NT2/D1 (cell line): Measurements from ENCODE around the gene STOML3.

Experiments used
- DNase-seq: peaks from one replicate; pipeline ENCODE4 v3.0.0-alpha.2; 2011; ENCODE audit warnings: low read depth, low spot score
- H3K27me3 ChIP-seq: 2 replicates; pipeline ENCODE4 v1.6.0; 2011; ENCODE audit warnings: mild to moderate bottlenecking; ENCODE audit not compliant: insufficient read length, insufficient read depth
- H3K36me3 ChIP-seq: 2 replicates; pipeline ENCODE4 v1.6.1; 2011; ENCODE audit warnings: mild to moderate bottlenecking, low read length, mixed read lengths; ENCODE audit not compliant: insufficient read depth, insufficient read length
- H3K4me1 ChIP-seq: 2 replicates; pipeline ENCODE4 v1.5.1; 2011; ENCODE audit not compliant: insufficient read depth, insufficient read length
- H3K4me3 ChIP-seq: 2 replicates; pipeline ENCODE4 v1.5.1; 2011; ENCODE audit warnings: low read depth; ENCODE audit not compliant: insufficient read length
- H3K9ac ChIP-seq: 2 replicates; pipeline ENCODE4 v1.6.0; 2011; ENCODE audit warnings: low read depth; ENCODE audit not compliant: insufficient read length
- H3K9me3 ChIP-seq: 2 replicates; pipeline ENCODE4 v1.5.1; 2011; ENCODE audit warnings: mild to moderate bottlenecking, low read length; ENCODE audit not compliant: insufficient read depth
- SUZ12 ChIP-seq: IDR thresholded peaks from 2 replicates; pipeline ENCODE4 v1.6.1; 2011; ENCODE audit not compliant: insufficient read length, insufficient read depth; ENCODE audit errors: extremely low read depth
- YY1 ChIP-seq: IDR thresholded peaks from 2 replicates; pipeline ENCODE4 v1.6.1; 2011; ENCODE audit not compliant: insufficient read length, insufficient read depth
- ZNF274 ChIP-seq: IDR thresholded peaks from 2 replicates; pipeline ENCODE4 v1.6.1; 2011; ENCODE audit warnings: mild to moderate bottlenecking, low read depth, low read length

Gene STOML3

GRCh38 chr13:38981096-38981495 lies 9.5 kb downstream of the STOML3 start:
- Histone ChIP-seq H3K4me1 (no peaks in the 10 kb centered on the region), H3K4me3 (no peak overlapping the region), H3K36me3 (no peaks in the 10 kb centered on the region), H3K27me3 (no peaks in the 10 kb centered on the region), H3K9ac (no peak overlapping the region), H3K9me3 (no peaks in the 10 kb centered on the region; the same call in 1 of the 2 replicates)
- no peak for DNase-seq
- TF ChIP-seq ZNF274: no peak
- no peak for TF ChIP-seq YY1
- TF ChIP-seq SUZ12: no peak

DNA sequence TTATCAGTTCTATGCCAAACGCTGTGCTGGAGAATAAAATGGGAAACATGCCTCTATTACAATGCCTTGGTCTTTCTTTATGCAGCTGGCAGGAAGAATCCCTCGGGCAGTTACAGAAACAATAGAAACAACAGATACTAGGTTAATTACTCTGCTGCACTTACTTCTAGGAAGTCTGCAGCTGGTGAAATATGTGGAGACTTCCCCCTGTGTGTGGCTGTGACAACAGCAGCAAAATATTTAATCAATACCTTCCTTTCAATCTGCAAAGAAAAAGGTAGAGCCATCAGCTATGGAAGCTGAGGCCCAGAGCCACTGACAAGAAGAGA lies 9.9 kb downstream of the STOML3 start:
- Histone ChIP-seq H3K4me1 (no peaks in the 10 kb centered on the region), H3K9me3 (no peaks in the 10 kb centered on the region; the same call in 1 of the 2 replicates), H3K36me3 (no peaks in the 10 kb centered on the region), H3K9ac (no peak overlapping the region), H3K4me3 (no peak overlapping the region), H3K27me3 (no peaks in the 10 kb centered on the region)
- no peak for DNase-seq
- TF ChIP-seq YY1: no peak
- no peak for TF ChIP-seq SUZ12

GRCh38 chr13:38979891-38980749 lies 10.5 kb downstream of the STOML3 start:
- no peak for TF ChIP-seq SUZ12
- H3K4me3 ChIP-seq: no peak overlapping the region
- DNase-seq: no peak

GRCh38 chr13:38970380-38971051 lies 20.1 kb downstream of the STOML3 start:
- H3K4me1 ChIP-seq: no peaks in the 10 kb centered on the region
- no peaks in the 10 kb centered on the region for H3K27me3 ChIP-seq
- no peak for TF ChIP-seq YY1
- TF ChIP-seq SUZ12: no peak
- no peak for TF ChIP-seq ZNF274
- no peak overlapping the region for H3K9ac ChIP-seq
- H3K9me3 ChIP-seq: no peaks in the 10 kb centered on the region
- no peak overlapping the region for H3K4me3 ChIP-seq
- no peaks in the 10 kb centered on the region for H3K36me3 ChIP-seq
- no peak for DNase-seq

More at GRCh38 chr13:38979891-38980749, 10.5 kb downstream of the STOML3 start:
- Histone ChIP-seq H3K4me1 (no peaks in the 10 kb centered on the region), H3K9ac (no peak overlapping the region), H3K9me3 (no peaks in the 10 kb centered on the region; the same call in 1 of the 2 replicates), H3K27me3 (no peaks in the 10 kb centered on the region), H3K36me3 (no peaks in the 10 kb centered on the region)

DNA sequence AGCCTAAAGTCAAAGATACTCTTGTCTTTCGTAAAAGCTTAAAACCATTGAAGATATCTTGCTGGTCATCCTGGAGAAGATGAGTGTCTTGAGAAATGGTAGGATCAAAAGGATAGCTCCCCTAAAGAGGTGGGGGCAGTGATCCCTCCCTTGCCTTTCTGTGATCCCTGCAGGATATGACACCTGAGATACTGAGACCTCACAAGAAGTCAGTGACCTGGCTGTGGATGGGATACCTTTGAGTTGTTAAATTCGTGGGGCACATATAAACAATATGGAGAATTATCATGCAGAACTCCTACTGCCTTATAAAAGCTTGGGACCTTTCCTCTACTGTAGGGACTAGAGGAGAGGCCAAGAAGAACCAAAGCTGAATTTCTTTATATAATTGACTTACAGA lies 21.4 kb downstream of the STOML3 start:
- no peaks in the 10 kb centered on the region for H3K27me3 ChIP-seq

GRCh38 chr13:38967446-38967845 lies 23.2 kb downstream of the STOML3 start:
- H3K9ac ChIP-seq: no peak overlapping the region
- no peaks in the 10 kb centered on the region for H3K4me1 ChIP-seq
- no peaks in the 10 kb centered on the region for H3K27me3 ChIP-seq
- H3K9me3 ChIP-seq: no peaks in the 10 kb centered on the region
- H3K4me3 ChIP-seq: no peak overlapping the region
- H3K36me3 ChIP-seq: no peaks in the 10 kb centered on the region
- TF ChIP-seq ZNF274: no peak
- TF ChIP-seq YY1: no peak
- no peak for TF ChIP-seq SUZ12
- DNase-seq: no peak

More for the DNA sequence above, 21.4 kb downstream of the STOML3 start:
- no peak for DNase-seq
- H3K36me3 ChIP-seq: no peaks in the 10 kb centered on the region
- no peak for TF ChIP-seq YY1
- TF ChIP-seq ZNF274: no peak
- no peak for TF ChIP-seq SUZ12
- H3K4me1 ChIP-seq: no peaks in the 10 kb centered on the region
- H3K9ac ChIP-seq: no peak overlapping the region
- H3K4me3 ChIP-seq: no peak overlapping the region
- H3K9me3 ChIP-seq: no peaks in the 10 kb centered on the region

DNA sequence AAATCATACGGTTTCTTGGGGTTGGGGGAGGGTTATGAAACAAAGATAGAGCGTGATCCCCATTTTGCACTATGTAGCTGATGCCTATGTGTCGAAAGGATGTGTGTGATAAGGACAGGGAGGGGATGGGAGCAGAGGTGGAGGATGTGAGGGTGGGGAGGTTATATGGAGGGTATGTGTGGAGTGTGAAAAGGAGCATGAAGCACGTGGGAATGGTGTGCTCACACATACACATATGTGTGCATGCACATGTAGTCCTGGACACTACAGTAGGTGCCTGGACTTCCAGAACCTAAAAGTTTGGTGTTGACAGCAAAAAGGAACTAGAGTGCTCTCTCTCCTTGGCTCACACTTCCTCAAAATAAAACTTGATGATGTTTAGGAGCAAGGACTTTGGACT lies 25.4 kb downstream of the STOML3 start:
- no peak overlapping the region for H3K9ac ChIP-seq
- DNase-seq: no peak
- H3K4me1 ChIP-seq: no peaks in the 10 kb centered on the region
- H3K4me3 ChIP-seq: no peak overlapping the region
- TF ChIP-seq YY1: no peak
- TF ChIP-seq SUZ12: no peak
- TF ChIP-seq ZNF274: no peak
- H3K9me3 ChIP-seq: peaks cover 12% of the 10 kb centered on the region; the same call in 1 of the 2 replicates
- H3K36me3 ChIP-seq: no peaks in the 10 kb centered on the region
- no peaks in the 10 kb centered on the region for H3K27me3 ChIP-seq
